Neural cell (in vitro differentiated cells): ENCODE data around the gene TPRG1. TPM values are rescaled to one million over a fixed set of nuclear protein-coding genes. Genes with fewer than 3 reads are reported as not detected.

Experiments used
- H2AFZ ChIP-seq: fragments of 200-600, 300-800 bp; sonication (generic), shearing (Covaris generic); 2 replicates; pipeline ENCODE4 v1.6.0; 2014; ENCODE audit warnings: low read depth, mild to moderate bottlenecking, antibody characterized with exemption, low read length, moderate library complexity
- H3F3A ChIP-seq: fragments of 200-600 bp; shearing (Covaris generic); 2 replicates; pipeline ENCODE4 v1.6.1; 2016; ENCODE audit warnings: mild to moderate bottlenecking, moderate library complexity, mixed read lengths, antibody characterized with exemption, low read length; ENCODE audit not compliant: insufficient read depth, poor library complexity, severe bottlenecking
- H3K27ac ChIP-seq: fragments of 200-600, 300-800 bp; sonication (generic), shearing (Covaris generic); 2 replicates; pipeline ENCODE4 v1.5.1; 2014; ENCODE audit warnings: mild to moderate bottlenecking, low read length, moderate library complexity
- H3K27me3 ChIP-seq: fragments of 300-800, 200-600 bp; sonication (generic), shearing (Covaris generic); 2 replicates; pipeline ENCODE4 v1.6.0; 2014; ENCODE audit warnings: mild to moderate bottlenecking, low read depth, low read length, moderate library complexity; ENCODE audit not compliant: insufficient read depth
- H3K36me3 ChIP-seq: fragments of 300-800, 200-600 bp; sonication (generic), shearing (Covaris generic); 2 replicates; pipeline ENCODE4 v1.5.1; 2014; ENCODE audit warnings: mild to moderate bottlenecking, antibody characterized with exemption, low read length, moderate library complexity; ENCODE audit not compliant: insufficient read depth
- H3K4me2 ChIP-seq: fragments of 300-800, 200-600 bp; sonication (generic), shearing (Covaris generic); 2 replicates; pipeline ENCODE4 v1.6.0; 2014; ENCODE audit warnings: mild to moderate bottlenecking, low read length
- H3K4me3 ChIP-seq: fragments of 300-800, 200-600 bp; sonication (generic), shearing (Covaris generic); 2 replicates; pipeline ENCODE4 v1.5.1; 2014; ENCODE audit warnings: mild to moderate bottlenecking, low read length, moderate library complexity
- H3K79me2 ChIP-seq: fragments of 200-600 bp; shearing (Covaris generic); replicated peaks from 2 replicates; pipeline ENCODE4 v1.6.0; 2014; ENCODE audit warnings: mild to moderate bottlenecking, low read length, moderate library complexity; ENCODE audit not compliant: insufficient read depth
- H3K9ac ChIP-seq: fragments of 300-800, 200-600 bp; sonication (generic), shearing (Covaris generic); 2 replicates; pipeline ENCODE4 v1.6.1; 2016; ENCODE audit warnings: mild to moderate bottlenecking, low read length, mixed read lengths
- H3K9me2 ChIP-seq: fragments of 200-600 bp; shearing (Covaris generic); 2 replicates; pipeline ENCODE4 v1.6.1; 2016; ENCODE audit warnings: mild to moderate bottlenecking, low read length, mixed read lengths; ENCODE audit not compliant: insufficient read depth
- H3K9me3 ChIP-seq: fragments of 200-600, 300-800 bp; sonication (generic), shearing (Covaris generic); 2 replicates; pipeline ENCODE4 v1.6.1; 2016; ENCODE audit warnings: mild to moderate bottlenecking, mixed run types, low read length, moderate library complexity, mixed read lengths
- H4K20me1 ChIP-seq: fragments of 200-600 bp; shearing (Covaris generic); 2 replicates; pipeline ENCODE4 v1.6.1; 2016; ENCODE audit warnings: mild to moderate bottlenecking, mixed run types; ENCODE audit not compliant: insufficient read depth
- EP300 ChIP-seq: fragments of 450-650 bp; conservative IDR thresholded peaks from 2 replicates; pipeline ENCODE4 v1.6.1; 2014; ENCODE audit warnings: antibody characterized with exemption, mild to moderate bottlenecking, moderate library complexity; ENCODE audit not compliant: poor library complexity, severe bottlenecking
- EZH2 ChIP-seq: fragments of 200-600, 300-800 bp; shearing (Covaris generic), sonication (generic); IDR thresholded peaks from 2 replicates; pipeline ENCODE4 v1.6.1; 2014; ENCODE audit warnings: antibody characterized with exemption, low read length, borderline replicate concordance, mild to moderate bottlenecking; ENCODE audit not compliant: insufficient read depth, poor library complexity, severe bottlenecking
- MXI1 ChIP-seq: fragments of 450-650 bp; conservative IDR thresholded peaks from 2 replicates; pipeline ENCODE4 v1.6.1; 2014; ENCODE audit warnings: antibody characterized with exemption, mild to moderate bottlenecking; ENCODE audit not compliant: poor library complexity, severe bottlenecking
- POLR2AphosphoS5 ChIP-seq: IDR thresholded peaks from 2 replicates; pipeline ENCODE4 v1.6.1; 2012
- RAD21 ChIP-seq: fragments of 450-650 bp; conservative IDR thresholded peaks from 2 replicates; pipeline ENCODE4 v1.6.1; 2014; ENCODE audit warnings: antibody characterized with exemption, mild to moderate bottlenecking, moderate library complexity
- SMC3 ChIP-seq: fragments of 450-650 bp; conservative IDR thresholded peaks from 2 replicates; pipeline ENCODE4 v1.6.1; 2014; ENCODE audit warnings: antibody characterized with exemption, mild to moderate bottlenecking, moderate library complexity; ENCODE audit not compliant: poor library complexity
- TAF1 ChIP-seq: IDR thresholded peaks from 2 replicates; pipeline ENCODE4 v1.6.1; 2012; ENCODE audit warnings: low read depth
- polyA plus RNA-seq: library from polyadenylated mRNA; depleted of rRNA; stranded (reverse); fragments of >200 nt; gene quantifications from 2 replicates; pipeline ENCODE4 v1.2.3, GENCODE V29; 2014
- TF ChIP-seq, protein P1 (sequence below): IDR thresholded peaks from 2 replicates; pipeline ENCODE4 v1.6.1; 2012; ENCODE audit warnings: borderline replicate concordance
- TF ChIP-seq, protein P2 (sequence below): fragments of 450-650 bp; IDR thresholded peaks from 2 replicates; pipeline ENCODE4 v1.5.1; 2014; ENCODE audit warnings: antibody characterized with exemption, mild to moderate bottlenecking, moderate library complexity; ENCODE audit not compliant: poor library complexity, severe bottlenecking

TPRG1 gene
- polyA plus RNA-seq, 1 donor from 2014 or later = 0.17 TPM

DNA sequence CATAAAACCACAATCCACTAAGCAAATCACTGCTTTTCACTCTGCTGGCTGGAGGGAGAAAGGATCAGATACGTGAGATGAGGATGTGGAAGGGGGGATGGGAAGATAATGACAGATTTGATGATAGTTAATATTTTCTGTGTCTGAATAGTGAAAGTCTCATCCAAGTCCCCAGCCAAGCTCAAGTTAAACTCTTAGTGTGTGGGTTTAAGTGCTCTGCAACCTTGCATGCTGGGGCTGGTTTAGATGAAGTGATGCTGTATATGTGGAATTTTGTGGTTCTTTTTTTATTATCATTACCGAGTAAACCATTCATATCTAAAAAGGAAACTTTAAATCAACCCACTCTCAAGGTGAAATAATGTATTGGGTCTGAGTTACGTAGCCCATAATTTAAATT, 111.0 kb downstream of the TPRG1 start:
- H3K9me3 ChIP-seq = no peaks in the 10 kb centered on the region
- H3K79me2 ChIP-seq = no peaks in the 10 kb centered on the region
- H3K27me3 ChIP-seq = no peaks in the 10 kb centered on the region
- TF ChIP-seq EZH2 (no peak), POLR2AphosphoS5 (no peak), EP300 (no peak), TAF1 (no peak), RAD21 (no peak), MXI1 (no peak), SMC3 (no peak)
- TF ChIP-seq, protein P1, sequence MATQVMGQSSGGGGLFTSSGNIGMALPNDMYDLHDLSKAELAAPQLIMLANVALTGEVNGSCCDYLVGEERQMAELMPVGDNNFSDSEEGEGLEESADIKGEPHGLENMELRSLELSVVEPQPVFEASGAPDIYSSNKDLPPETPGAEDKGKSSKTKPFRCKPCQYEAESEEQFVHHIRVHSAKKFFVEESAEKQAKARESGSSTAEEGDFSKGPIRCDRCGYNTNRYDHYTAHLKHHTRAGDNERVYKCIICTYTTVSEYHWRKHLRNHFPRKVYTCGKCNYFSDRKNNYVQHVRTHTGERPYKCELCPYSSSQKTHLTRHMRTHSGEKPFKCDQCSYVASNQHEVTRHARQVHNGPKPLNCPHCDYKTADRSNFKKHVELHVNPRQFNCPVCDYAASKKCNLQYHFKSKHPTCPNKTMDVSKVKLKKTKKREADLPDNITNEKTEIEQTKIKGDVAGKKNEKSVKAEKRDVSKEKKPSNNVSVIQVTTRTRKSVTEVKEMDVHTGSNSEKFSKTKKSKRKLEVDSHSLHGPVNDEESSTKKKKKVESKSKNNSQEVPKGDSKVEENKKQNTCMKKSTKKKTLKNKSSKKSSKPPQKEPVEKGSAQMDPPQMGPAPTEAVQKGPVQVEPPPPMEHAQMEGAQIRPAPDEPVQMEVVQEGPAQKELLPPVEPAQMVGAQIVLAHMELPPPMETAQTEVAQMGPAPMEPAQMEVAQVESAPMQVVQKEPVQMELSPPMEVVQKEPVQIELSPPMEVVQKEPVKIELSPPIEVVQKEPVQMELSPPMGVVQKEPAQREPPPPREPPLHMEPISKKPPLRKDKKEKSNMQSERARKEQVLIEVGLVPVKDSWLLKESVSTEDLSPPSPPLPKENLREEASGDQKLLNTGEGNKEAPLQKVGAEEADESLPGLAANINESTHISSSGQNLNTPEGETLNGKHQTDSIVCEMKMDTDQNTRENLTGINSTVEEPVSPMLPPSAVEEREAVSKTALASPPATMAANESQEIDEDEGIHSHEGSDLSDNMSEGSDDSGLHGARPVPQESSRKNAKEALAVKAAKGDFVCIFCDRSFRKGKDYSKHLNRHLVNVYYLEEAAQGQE = no peak
- TF ChIP-seq, protein P2, sequence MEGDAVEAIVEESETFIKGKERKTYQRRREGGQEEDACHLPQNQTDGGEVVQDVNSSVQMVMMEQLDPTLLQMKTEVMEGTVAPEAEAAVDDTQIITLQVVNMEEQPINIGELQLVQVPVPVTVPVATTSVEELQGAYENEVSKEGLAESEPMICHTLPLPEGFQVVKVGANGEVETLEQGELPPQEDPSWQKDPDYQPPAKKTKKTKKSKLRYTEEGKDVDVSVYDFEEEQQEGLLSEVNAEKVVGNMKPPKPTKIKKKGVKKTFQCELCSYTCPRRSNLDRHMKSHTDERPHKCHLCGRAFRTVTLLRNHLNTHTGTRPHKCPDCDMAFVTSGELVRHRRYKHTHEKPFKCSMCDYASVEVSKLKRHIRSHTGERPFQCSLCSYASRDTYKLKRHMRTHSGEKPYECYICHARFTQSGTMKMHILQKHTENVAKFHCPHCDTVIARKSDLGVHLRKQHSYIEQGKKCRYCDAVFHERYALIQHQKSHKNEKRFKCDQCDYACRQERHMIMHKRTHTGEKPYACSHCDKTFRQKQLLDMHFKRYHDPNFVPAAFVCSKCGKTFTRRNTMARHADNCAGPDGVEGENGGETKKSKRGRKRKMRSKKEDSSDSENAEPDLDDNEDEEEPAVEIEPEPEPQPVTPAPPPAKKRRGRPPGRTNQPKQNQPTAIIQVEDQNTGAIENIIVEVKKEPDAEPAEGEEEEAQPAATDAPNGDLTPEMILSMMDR = no peak
- H4K20me1 ChIP-seq = no peaks in the 10 kb centered on the region
- no peak overlapping the region for H3K4me3 ChIP-seq
- H3K27ac ChIP-seq = no peak overlapping the region
- no peak overlapping the region for H3K9ac ChIP-seq
- no peak overlapping the region for H3K4me2 ChIP-seq
- H2AFZ ChIP-seq = no peak overlapping the region
- H3K36me3 ChIP-seq = no peaks in the 10 kb centered on the region
- no peaks in the 10 kb centered on the region for H3F3A ChIP-seq
- no peaks in the 10 kb centered on the region for H3K9me2 ChIP-seq

DNA sequence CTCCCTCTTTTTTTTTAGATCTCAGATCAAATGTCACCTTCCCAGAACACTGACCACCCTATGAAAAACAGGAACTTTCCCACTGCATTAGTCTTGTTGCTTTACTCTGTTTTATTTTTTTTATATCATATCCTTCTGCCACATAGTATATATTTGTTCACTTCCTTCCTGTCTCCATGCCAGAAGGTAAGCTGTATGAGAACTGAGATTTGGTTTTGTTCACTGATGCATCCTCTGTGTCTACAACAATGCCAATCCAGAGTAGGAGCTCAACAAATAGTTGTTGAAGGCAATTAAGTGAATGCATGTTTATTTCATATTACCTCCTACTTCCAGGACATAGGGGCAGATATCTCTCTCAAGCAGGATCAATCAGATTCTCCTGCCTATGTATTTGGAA, 114.4 kb downstream of the TPRG1 start:
- Histone ChIP-seq H4K20me1 (no peaks in the 10 kb centered on the region), H3K36me3 (no peaks in the 10 kb centered on the region), H2AFZ (no peak overlapping the region), H3K9me2 (no peaks in the 10 kb centered on the region), H3K4me3 (no peak overlapping the region), H3K4me2 (no peak overlapping the region), H3F3A (no peaks in the 10 kb centered on the region), H3K27ac (no peak overlapping the region), H3K9me3 (no peaks in the 10 kb centered on the region), H3K27me3 (no peaks in the 10 kb centered on the region), H3K9ac (no peak overlapping the region), H3K79me2 (no peaks in the 10 kb centered on the region)
- TF ChIP-seq POLR2AphosphoS5 (no peak), RAD21 (no peak), SMC3 (no peak), MXI1 (no peak), TAF1 (no peak), EP300 (no peak), EZH2 (no peak)
- TF ChIP-seq, protein P2 = no peak
- TF ChIP-seq, protein P1 = no peak
